Brain pericyte (primary cell): ENCODE data around the gene APEH.
A peak's percentile ranks its signal among the peaks of the same experiment; 100 is the strongest.

Experiments used
- DNase-seq: peaks from one replicate; pipeline ENCODE4 v3.0.0-alpha.2; 2012; ENCODE audit warnings: low read depth, low spot score

Gene APEH

DNA sequence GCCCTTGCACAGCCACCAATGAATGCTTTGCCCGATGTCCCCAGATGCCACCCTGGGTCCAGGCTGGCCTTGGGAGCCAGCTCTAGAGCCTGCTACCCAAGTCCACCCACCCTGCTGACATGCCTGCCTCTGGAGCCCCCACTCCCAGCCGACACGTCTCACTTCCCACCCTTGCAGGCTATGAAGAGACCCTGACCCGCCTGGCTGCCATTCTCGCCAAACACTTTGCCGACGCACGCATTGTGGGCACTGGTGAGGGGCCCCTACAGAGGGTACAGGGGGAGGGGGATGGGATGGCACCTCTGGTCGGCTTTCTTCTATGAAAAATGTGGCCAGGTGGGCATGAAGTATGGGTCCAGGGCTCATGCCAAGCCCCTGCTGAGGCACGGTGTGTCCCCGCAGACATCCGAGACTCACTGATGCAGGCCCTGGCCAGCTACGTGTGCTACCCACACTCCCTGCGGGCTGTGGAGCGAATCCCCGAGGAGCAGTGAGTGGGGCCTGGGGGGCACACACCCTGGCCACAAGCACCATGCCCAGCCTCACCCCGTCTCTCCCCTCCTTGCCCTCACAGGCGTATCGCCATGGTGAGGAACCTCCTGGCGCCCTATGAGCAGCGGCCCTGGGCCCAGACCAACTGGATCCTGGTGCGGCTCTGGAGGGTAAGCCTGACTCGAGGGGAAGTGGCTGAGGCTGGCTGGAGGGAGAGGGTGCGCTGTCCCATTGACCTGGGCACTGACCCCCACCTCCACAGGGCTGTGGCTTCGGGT, 39.4 kb downstream of the APEH start:
- DNase-seq, result no peak

DNA sequence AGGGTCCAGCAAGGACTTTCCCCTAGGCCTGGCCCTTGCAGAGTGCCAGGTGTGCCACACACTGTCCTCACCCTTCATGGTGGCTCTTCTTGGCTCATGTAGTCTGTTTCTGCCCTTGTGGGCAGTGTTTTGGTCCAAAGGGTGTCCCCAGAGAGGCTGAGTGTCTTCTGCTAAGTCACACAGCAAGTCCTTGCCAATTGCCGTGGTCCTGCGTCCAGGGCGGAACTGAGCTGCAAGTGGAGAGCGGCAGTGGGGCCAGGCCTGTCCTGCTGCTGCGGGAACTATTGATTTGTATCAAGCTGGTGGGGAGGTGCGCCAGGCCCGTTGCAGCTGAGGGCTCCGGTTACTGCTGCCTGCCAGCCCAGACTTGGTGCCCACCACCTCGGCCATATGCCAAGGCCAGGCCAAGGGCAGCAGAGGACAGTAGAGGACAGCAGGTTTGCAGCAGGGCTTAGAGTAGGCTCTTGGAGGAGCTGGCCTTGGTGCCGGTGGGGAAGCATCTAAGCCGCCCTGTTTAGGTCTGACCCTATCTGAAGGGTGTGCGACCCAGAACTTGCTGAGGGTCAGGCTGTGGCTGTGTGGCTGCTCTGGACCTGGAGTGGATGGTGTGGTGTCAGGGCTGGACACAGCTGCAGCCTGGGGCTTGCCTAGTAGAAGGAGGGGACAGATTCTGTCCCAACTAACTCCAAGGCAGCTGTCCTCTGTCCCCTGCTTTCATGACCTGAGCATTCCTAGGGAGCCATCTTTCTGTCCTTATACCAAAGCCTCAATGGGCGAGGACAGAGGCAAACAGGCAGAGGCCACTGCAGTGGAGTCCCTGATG, 40.8 kb downstream of the APEH start:
- no peak for DNase-seq

DNA sequence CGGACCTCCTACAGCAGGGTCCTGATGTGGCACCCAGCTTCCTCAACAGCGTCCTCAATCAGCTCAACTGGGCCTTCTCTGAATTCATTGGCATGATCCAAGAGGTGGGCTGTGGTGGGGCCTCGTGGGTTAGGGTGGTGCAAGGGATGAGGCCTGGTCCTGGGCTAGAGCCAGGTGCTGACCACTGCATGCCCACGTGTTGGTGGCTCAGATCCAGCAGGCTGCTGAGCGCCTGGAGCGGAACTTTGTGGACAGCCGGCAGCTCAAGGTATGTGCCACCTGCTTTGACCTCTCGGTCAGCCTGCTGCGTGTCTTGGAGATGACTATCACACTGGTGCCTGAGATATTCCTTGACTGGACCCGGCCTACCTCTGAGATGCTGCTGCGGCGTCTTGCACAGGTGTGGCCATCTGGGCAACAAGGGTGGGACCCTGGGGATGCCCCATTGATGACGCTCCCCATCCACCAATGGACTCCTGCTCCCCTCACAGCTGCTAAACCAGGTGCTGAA, 41.5 kb downstream of the APEH start:
- DNase-seq, result no peak

DNA sequence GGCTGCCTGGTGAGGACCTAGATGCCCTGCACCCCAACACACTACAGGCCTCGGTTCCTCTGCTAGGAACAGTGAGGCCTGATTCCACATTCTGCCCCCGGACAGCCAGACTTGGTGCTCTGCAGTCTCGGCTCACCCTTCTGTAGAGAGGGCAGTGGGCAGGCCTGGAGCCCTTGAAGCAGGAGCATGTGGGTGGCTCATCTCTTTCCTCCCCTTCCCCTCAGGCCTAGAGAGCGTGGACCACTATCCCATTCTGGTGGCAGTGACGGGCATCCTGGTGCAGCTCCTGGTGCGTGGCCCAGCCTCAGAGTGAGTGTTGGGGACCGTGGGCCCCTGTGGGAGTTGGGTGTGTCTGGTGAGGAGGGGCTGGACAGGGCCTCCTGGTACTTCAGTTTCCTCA, 42.0 kb downstream of the APEH start:
- DNase-seq, result no peak

DNA sequence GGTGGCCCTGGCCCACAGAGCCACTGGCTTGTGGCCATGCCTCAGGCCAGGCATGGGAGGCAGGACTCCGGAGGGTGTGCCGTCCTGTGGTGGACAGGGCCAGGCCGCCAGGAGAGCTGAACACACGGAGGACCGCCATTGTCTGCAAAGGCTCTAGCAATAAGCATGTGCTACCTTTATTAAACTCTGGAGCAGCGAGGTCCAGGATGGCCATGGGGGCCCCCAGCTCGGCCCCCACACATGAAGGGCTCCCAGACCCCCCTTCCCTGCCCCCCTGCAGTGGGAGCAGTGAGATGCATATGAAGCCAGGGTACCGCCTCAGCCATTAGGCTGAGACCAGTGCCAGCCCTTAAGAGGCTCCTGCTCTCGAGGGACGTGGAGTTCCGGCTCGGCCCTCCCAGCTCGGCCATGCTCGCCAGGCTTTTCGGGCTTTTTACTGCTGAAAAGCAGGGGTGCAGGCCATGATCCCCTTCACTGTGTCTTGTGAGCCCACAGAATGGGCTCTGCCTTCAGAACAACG, 42.6 kb downstream of the APEH start:
- DNase-seq, result no peak

DNA sequence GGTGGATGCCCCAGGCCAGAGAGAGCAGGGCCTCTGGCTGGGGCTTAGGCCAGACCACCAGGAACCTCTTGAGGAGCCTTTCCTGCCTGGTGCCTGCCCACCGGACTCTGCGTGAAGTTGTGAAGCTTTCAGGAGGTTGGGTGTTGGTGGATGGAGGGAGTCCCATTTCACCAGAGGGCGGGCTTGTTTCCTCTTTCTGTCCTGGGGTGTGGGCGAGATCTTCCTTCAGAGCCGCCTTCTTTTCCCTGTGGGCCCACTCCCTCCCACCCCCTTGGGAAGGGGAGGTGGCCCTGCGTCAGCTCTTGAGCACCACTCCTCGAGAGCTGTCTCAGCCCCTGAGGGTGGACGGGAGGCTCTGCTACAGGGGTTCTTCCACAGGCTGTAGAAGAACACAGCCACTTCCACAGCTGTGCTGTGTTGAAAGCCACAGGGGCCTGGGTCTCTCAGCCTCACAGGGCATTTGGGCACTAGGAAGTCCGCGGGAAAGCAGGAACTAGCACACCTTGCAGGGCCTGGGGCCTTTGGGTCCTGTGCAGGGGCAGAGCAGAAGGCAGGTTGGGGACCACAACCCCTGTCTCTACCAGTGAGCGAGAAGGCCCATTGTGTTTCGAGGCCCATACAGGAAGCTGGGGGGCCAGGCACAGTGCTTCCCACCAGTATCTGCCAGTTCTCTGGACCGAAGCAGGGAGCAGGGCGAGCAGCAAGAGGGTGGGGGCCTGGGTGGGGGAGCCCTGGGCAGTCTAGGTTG, 43.2 kb downstream of the APEH start:
- DNase-seq, result no peak

DNA sequence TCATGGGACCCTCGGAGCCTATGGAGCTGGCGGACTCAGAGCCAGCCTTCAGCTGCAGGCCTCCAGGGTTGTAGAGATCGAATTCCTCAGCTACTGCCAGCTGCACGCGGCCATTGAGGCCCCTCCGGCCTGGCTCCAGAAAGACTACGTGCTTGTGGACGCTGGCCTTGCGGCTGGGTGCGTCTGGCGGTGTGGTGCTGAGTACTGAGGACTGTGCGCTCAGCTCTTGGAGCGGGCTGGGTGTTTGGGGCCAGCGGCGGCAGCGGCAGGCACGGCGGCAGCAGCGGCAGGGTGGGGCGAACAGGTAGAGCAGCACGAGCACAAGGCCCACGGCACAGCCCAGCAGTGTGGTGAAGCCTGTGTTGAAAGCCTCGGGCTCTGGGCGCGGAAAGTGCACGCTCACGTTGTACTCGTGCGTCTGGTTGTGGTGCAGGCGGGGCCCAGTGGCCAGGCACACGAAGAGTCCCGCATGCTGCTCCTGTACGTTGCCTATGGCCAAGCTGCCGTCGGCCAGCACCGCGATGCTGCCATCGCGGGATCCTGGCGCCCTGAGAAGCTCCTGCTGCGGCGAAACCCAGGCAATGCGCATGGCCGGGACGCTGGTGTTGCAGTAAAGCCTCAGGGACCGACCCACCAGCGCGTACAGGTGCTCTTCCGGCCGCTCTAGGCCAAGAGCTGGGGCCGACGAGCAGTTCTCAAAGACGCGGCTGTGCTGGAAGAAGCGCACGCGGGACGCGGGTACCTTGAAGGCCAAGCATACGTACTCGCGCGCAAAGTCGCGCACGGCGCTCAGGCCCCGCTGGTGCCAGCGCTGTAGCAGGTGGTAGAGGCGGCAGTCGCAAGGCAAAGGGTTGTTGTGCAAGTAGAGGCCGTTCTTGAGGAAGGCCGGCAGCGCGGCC, 44.1 kb downstream of the APEH start:
- no peak for DNase-seq

DNA sequence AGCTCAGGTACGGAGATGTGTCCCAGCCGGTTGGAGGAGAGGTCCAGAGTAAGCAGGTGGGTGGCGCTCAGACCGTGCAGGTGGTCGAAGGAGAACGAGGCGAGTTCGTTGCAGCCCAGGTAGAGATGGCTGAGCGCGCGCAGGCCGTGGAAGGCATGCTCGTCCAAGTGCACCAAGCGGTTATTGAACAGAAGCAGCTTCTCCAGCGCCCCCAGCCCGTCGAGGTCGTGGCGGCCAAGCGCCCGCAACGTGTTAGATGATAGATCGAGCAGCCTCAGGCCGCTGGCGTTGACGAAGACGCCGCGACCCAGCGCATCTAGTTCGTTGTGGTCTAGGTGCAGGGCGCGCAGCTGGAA, 44.7 kb downstream of the APEH start:
- no peak for DNase-seq

DNA sequence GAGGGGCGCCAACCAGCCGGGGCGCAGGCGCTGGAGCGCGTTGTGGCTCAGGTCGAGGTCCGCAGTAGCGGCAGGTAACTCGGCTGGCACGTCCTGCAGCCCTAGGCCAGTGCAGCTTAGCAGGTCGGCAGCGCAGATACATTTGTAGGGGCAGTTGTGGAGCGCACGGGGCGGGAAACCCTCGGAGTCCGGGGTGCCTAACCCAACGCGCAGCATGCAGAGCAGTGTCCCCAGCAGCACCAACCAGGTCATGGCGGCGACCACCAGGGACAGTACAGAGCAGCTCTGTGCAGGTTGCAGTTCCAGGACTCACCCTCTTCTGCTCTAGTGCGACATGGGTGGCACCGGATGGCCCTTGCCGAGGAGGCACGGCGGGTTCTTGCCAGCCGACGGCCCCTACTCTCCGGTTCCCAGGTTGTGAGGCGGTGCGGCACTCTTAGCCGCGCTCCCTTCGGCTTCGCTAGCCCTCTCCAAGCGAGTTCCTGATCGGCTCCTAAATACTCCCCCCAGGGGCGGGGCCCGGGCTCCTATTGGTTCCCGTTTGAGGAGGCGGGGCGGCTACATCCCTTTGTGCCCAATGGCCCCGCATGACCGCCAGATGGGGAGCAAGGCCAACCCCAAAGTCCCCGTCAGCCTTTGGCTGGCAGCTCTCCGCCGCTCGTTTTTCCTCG, 45.2 kb downstream of the APEH start, which contains the start of gene AMIGO3:
Gene AMIGO3, minus strand, starts transcription at position 471 of the 671 bp plus-strand sequence. Its CDS starts 219 bp downstream, at position 252.
- DNase-seq, result peak; percentile 51

DNA sequence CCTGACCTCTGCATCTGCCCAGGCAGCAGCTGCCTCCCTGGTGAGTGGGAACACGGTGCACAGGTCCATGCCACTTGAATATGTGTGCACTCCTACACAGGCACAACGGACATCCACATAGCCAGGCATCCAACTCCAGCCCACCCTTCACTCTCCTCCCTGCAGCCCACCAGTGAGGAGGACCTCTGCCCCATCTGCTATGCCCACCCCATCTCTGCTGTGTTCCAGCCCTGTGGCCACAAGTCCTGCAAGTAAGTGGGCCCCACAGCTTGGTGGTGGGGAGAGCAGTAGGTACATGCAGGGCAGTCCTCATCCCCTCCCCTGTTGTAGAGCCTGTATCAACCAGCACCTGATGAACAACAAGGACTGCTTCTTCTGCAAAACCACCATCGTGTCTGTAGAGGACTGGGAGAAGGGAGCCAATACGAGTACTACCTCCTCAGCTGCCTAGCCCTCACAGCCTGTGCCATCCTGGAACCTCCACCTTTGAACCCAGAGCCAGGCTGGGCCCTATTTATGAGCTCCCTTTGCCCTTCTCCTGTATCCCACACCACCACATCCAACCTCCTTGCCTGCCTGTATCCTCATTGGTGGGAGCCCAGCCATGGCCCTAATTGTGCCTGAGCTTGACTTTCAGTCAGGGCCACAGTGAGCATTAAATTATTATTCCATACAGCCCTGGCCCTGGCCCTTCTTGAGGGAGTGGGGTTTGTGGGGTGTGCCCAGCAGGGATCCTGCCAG, 46.9 kb downstream of the APEH start:
- no peak for DNase-seq

DNA sequence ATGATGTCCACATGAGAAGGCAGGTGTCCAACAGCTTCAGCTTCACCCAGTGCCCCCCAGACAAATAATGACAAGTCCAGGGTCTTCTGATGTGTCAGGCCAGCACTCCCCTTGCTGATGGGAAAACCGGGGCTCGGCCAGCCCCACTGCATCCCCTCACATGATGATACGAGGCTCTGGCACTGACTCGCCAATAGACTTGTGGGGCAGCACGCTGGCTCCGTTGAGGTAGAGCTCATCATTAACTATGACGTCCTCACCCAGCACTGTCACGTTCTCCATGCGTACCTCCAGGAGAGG, 47.4 kb downstream of the APEH start:
- DNase-seq, result no peak

DNA sequence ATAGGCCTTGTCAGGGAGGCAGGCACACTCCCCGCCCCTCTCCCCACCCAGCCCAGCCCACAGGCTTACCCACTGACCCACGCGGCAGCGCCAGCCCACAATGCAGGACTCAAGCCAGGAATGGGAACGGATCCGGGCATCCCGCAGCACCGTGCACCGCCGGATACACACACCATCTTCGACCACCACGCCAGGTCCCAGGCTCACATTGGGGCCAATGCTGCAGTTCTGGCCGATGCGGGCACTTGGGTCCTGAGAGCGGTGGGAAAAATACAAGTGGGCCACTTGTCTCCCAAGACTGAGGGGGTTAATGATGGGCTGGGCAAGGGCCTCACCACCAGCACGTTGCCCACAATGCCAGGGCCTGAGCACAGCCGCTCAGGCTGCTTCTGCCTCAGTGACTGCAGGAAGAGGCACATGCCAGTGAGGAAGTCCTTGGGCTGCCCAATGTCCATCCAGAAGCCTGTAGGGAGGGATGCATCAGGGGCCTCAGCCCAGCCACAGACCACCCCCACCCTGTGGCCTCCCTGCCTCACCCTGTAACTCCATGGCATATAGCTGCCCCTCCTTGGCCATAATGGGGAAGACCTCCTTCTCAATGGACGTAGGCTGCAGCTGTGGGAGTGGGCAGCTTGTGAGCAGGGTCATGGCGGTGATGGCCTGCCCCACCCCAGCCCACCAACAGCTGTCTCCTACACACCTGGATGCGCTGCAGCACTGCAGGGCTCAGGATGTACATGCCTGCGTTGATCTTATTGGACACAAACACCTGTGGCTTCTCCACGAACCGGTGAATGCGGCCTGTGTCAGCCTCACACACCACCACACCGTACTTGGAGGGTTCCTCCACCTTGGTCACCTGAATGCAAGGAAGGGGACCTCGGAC, 48.0 kb downstream of the APEH start:
- no peak for DNase-seq

DNA sequence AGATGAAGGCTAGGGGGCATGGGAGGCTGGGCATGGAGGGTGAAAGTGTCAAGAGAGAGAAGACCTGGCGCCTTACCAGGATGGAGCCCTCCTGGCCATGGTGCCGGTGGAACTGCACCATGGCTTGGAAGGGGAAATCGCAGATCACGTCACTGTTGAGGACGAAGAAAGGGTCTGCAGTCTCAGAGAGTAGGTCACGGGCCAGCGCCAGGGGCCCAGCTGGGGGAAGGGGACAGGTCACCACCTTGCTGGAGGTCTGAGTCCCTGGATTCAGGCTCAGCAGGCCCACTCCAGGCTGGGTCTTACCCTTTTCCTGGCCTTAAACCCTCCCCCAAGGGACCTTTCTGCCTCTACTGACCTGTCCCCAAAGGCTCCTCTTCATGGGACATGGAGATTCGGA, 48.7 kb downstream of the APEH start:
- no peak for DNase-seq

DNA sequence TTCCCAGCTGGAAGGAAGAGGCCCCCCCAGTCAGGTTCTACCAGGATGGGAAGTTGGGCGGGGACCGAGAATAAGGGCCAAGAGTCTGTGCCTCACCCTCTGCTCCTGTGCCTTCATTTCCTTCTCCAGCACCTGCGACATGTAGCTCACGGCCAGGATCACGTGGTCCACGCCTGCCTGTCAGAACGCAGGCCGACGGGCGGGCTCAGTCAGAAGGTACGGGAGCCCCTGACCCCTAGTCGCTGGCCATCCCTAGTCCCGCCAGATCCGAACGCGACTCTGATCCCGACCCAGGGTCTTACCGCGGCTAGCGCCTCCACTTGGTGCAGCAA, 49.1 kb downstream of the APEH start:
- no peak for DNase-seq

DNA sequence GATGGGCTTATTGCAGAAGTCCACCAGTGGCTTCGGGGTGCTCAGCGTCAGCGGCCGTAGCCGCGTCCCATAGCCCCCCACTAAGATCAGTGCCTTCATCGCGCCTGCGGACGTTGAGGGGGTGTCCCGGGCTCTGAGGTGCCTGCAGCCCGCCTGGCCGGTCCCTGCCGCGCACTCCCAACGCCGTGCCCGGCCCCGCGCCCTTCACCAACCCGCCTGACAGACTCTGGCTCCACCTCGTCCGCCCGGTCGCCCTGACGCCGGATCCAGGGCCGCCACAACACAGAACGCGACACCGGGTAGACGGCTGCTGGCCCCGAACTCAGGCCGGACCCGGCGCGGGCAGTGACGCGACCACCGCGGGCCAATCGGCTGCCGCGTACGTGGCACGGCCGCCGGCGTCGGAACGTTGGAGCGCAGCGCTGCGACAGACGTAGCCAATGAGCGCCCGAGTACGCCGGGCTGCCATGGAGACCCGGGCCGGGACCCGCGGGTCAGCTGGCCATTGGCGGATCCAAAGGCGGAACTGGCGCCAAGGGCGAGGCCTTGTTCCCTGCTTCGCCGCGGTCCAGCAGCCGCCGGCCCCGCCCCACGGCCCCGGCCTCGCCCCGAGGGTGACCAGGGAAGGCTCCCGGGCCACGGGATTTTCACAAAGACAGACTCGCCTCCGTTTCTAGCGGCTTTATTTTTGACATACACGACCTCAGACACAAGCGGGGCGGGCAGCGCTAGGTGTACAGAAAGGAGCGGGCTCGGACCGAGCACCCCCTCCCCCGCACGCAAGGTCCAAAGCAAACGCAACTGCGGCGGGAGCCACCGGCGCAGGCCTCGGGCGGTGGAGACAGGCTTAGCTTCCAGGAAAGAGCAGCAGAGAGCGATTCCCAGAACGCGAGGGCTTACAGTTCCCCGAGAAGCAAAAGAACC, 49.7 kb downstream of the APEH start, which contains the start of gene GMPPB:
Gene GMPPB, minus strand, starts transcription at position 324 of the 924 bp plus-strand sequence. Its CDS starts 225 bp downstream, at position 99.
- DNase-seq, result peak; percentile 88

DNA sequence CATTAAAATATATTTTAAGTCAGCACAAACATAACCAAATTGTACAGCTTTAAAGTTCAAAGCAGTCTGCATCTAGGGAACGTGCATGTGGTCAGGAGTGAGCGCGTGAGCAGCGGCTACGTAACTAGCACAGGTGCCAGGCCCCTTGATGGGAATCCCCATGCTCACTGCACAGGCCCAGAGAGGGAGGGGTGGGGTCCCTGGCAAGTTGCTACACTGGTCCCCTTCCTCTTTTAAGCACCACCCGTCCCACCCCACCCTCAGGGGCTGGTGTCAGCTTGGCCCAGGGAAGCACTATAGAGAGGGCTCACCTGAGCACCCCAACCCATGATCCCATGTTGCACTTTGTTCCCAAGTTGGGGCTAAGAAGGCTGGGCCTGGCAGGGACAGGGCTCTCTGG, 50.4 kb downstream of the APEH start:
- no peak for DNase-seq

DNA sequence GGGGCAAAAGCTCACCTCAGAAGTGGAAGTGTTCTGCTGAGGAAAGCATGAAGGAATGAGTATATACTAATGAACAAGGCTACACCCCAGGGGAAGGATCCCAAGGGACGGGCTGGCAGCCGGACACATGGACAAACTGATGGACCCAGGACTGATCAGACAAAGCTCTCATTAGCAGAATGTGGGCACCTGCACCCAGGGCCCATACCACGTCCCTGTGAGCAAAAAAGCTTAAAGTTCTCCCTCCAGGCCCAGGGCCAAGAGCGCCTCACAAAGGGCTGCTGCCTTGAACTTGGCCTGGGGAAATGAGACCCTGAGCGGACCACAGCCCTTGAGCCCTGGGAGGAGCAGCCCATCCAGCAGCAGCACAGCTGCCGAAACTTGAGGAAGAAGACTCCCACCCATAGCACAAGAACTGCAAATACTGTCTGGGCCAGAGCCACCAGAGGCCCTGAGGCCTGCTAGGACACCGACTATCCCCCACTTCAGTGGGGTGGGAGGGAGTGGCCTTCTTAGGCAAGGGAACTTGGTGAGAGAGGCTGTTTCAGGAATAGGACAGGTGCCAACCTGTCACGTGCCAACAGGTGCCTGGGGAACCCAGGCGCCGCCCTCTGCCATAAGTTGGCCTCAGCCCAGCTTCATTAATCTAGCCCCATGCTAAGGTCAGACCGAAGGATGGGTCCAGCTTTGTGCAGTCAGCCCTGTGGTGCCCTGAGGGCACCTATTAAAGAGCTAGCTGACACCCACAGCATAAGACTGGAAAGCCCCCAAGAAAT, 51.9 kb downstream of the APEH start:
- DNase-seq, result no peak
